Suprapubic skin (tissue), 4 donors: ENCODE data around the gene GNB1L. TPM values are rescaled to one million over a fixed set of nuclear protein-coding genes. Genes with fewer than 3 reads are reported as not detected.

ENCODE experiments used
- DNase-seq, 2 donors: peaks; one replicate each; pipeline ENCODE4 v3.0.0-alpha.2; 2019; ENCODE audit warnings: low spot score in 2 of 2
- H3K27ac ChIP-seq: fragments of 200-600 bp; sonication (generic); one replicate; pipeline ENCODE4 v1.5.1; 2019
- H3K27me3 ChIP-seq: fragments of 200-600 bp; sonication (generic); one replicate; pipeline ENCODE4 v1.5.1; 2019
- H3K36me3 ChIP-seq: fragments of 200-600 bp; sonication (generic); one replicate; pipeline ENCODE4 v1.5.1; 2019
- H3K4me1 ChIP-seq: fragments of 200-600 bp; sonication (generic); one replicate; pipeline ENCODE4 v1.5.1; 2019
- H3K4me3 ChIP-seq: fragments of 200-600 bp; sonication (generic); one replicate; pipeline ENCODE4 v1.5.1; 2019; ENCODE audit warnings: mild to moderate bottlenecking
- H3K9me3 ChIP-seq: fragments of 200-600 bp; sonication (generic); one replicate; pipeline ENCODE4 v1.5.1; 2019
- CTCF ChIP-seq, 2 donors: fragments of 200-600 bp in 1 of 2; fragments of 450-650 bp in 1 of 2; sonication (generic) in 1 of 2; IDR thresholded peaks; one replicate each; pipeline ENCODE4 v1.5.1; 2016 to 2019; ENCODE audit warnings: antibody characterized with exemption in 2 of 2, mild to moderate bottlenecking in 1 of 2, moderate library complexity in 1 of 2
- EP300 ChIP-seq: sonication (generic); formaldehyde crosslinking; IDR thresholded peaks from one replicate; pipeline ENCODE4 v1.6.1; 2017; ENCODE audit warnings: antibody characterized with exemption
- POLR2A ChIP-seq, 2 donors: fragments of 450-650 bp; IDR thresholded peaks; one replicate each; pipeline ENCODE4 v1.6.1; 2017; ENCODE audit warnings: antibody characterized with exemption in 2 of 2, mild to moderate bottlenecking in 2 of 2, moderate library complexity in 2 of 2
- POLR2AphosphoS5 ChIP-seq, 3 donors: sonication (generic); formaldehyde crosslinking; IDR thresholded peaks; one replicate each; pipeline ENCODE4 v1.6.1; 2017; ENCODE audit warnings: antibody characterized with exemption in 3 of 3
- WGBS: methylation state at CpG from one replicate; pipeline ENCODE4 v1.1.5; 2018; 5-methylcytosine and 5-hydroxymethylcytosine counted together
- total RNA-seq, 4 donors: library from RNA; depleted of rRNA; stranded (reverse); fragments of >200 nt; gene quantifications; one replicate each; pipeline ENCODE4 v1.1.0, GENCODE V29; 2016

Gene GNB1L
- total RNA-seq, 4 donors from 2014 or later = 6.3 to 14.6 (median 10.9) TPM

- no peaks in the 10 kb centered on the region for H3K9me3 ChIP-seq
- DNase-seq = peak; percentile 32 to 58
- WGBS = 100% methylated on average over 4 of the region's 14 CpGs
- H3K4me1 ChIP-seq = peaks cover 19% of the 10 kb centered on the region
- H3K27me3 ChIP-seq = no peaks in the 10 kb centered on the region
- H3K4me3 ChIP-seq = no peak overlapping the region
- no peak overlapping the region for H3K27ac ChIP-seq
- no peaks in the 10 kb centered on the region for H3K36me3 ChIP-seq
- TF ChIP-seq EP300 = no peak
- TF ChIP-seq POLR2AphosphoS5 (IDR thresholded peaks at IDR 0.05) = no peak
- no peak for TF ChIP-seq POLR2A (IDR thresholded peaks at IDR 0.05)
- TF ChIP-seq CTCF (IDR thresholded peaks at IDR 0.05) = no peak
Measured at GRCh38 chr22:19819208-19819910, 35.3 kb downstream of the GNB1L start.

GRCh38 chr22:19818324-19819207 lies 36.1 kb downstream of the GNB1L start:
- H3K9me3 ChIP-seq = no peaks in the 10 kb centered on the region
- H3K4me1 ChIP-seq = peaks cover 11% of the 10 kb centered on the region
- H3K27ac ChIP-seq = no peak overlapping the region
- H3K36me3 ChIP-seq = no peaks in the 10 kb centered on the region
- H3K4me3 ChIP-seq = no peak overlapping the region
- TF ChIP-seq POLR2A (IDR thresholded peaks at IDR 0.05) (no peak), POLR2AphosphoS5 (IDR thresholded peaks at IDR 0.05) (no peak), CTCF (IDR thresholded peaks at IDR 0.05) (no peak)
- WGBS = 93% methylated on average over 12 of the region's 17 CpGs
- H3K27me3 ChIP-seq = no peaks in the 10 kb centered on the region
- peak; percentile 54 to 71 for DNase-seq

- no peak overlapping the region for H3K27ac ChIP-seq
- WGBS = 94% methylated on average over 14 of the region's 14 CpGs
- H3K36me3 ChIP-seq = no peaks in the 10 kb centered on the region
- no peak for TF ChIP-seq CTCF (IDR thresholded peaks at IDR 0.05)
- no peak for TF ChIP-seq EP300
- no peak for TF ChIP-seq POLR2AphosphoS5 (IDR thresholded peaks at IDR 0.05)
- TF ChIP-seq POLR2A (IDR thresholded peaks at IDR 0.05) = no peak
- peak in 1 of 2 donors; percentile 69 for DNase-seq
- H3K27me3 ChIP-seq = no peaks in the 10 kb centered on the region
- no peak overlapping the region for H3K4me3 ChIP-seq
- no peaks in the 10 kb centered on the region for H3K9me3 ChIP-seq
- H3K4me1 ChIP-seq = peaks cover 7% of the 10 kb centered on the region
Measured at GRCh38 chr22:19816372-19817119, 38.1 kb downstream of the GNB1L start.

- DNase-seq = peak in 1 of 2 donors; percentile 50
- H3K9me3 ChIP-seq = no peaks in the 10 kb centered on the region
- no peaks in the 10 kb centered on the region for H3K27me3 ChIP-seq
- no peak overlapping the region for H3K27ac ChIP-seq
- peaks cover 14% of the 10 kb centered on the region for H3K4me1 ChIP-seq
- H3K36me3 ChIP-seq = no peaks in the 10 kb centered on the region
- TF ChIP-seq EP300 (no peak), CTCF (IDR thresholded peaks at IDR 0.05) (no peak), POLR2A (IDR thresholded peaks at IDR 0.05) (no peak), POLR2AphosphoS5 (IDR thresholded peaks at IDR 0.05) (no peak)
- 94% methylated on average over 16 of the region's 16 CpGs for WGBS
- no peak overlapping the region for H3K4me3 ChIP-seq
Measured at GRCh38 chr22:19815823-19816290, 38.8 kb downstream of the GNB1L start.
